Body of pancreas (tissue), 4 donors: ENCODE measurements around the gene TEKT3.

ENCODE experiments used
- CTCF ChIP-seq, 7 experiments: fragments of 450-650 bp in 4 of 7; fragments of 200-600 bp in 3 of 7; sonication (generic) in 3 of 7; IDR thresholded peaks; one replicate each; pipeline ENCODE4 v1.5.1; 2016 to 2019; ENCODE audit warnings: antibody characterized with exemption in 7 of 7
- POLR2A ChIP-seq, 3 donors: fragments of 450-650 bp; IDR thresholded peaks; one replicate each; pipeline ENCODE4 v1.6.1; 2016; ENCODE audit warnings: antibody characterized with exemption in 3 of 3, mild to moderate bottlenecking in 2 of 3

DNA sequence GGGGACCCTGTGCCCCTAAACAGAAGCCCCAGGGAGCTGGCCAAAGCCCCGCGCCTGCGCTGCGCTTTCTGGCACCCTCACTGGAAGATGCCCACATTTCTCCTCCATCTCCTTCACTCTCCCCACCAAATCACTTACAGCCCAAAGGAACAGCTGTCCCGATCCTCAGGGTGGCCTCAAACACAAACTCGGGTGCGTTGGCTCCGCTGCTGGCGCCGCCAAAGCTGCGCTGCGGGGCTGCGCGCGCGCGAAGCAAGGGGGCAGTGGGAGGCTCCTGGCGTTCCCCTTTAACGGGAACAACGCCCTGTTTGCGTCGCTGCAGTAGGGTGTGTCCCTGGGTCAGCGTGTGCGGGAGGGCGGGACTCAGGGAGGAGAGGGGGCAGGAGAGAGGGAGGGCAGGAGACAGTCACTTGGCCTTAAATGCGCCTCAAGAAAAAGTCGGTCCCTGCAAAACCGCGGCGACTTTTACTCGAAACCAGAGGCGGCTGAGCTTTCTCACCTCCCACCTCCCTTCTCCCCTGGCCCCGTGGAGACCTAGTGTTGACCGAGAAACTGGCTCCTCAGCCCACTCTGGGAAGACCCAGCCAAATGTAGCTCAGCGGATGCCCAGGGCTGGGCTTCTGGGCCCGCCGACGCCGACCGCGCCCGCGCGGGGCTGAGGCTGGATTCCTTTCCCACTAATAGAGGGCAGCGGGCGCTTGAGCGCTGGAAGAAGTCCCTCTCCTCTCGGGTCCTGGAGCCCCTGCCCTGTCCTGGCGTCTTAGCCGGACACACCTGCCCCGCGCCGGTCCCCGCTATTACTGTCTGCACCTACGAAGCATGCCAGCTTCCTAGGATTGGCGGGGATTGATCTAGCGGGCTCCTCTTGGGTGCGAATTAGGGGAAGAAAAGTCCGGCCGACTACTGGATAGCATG lies 78.8 kb downstream of the TEKT3 start:
- TF ChIP-seq POLR2A (IDR thresholded peaks at IDR 0.05): peak in 2 of 3 donors; percentile 29 to 47
- no peak for TF ChIP-seq CTCF (IDR thresholded peaks at IDR 0.05)
